Neural progenitor cell (in vitro differentiated cells): ENCODE data around the gene SMCP.

ENCODE experiments used
- EZH2 ChIP-seq: fragments of 200-600 bp; sonication (generic); IDR thresholded peaks from 2 replicates; pipeline ENCODE4 v1.6.1; 2017; ENCODE audit warnings: antibody characterized with exemption, mild to moderate bottlenecking, moderate library complexity
- TF ChIP-seq, protein P1 (sequence below): fragments of 200-600 bp; sonication (generic); IDR thresholded peaks from 2 replicates; pipeline ENCODE4 v1.5.1; 2017; ENCODE audit warnings: antibody characterized with exemption, mild to moderate bottlenecking

GRCh38 chr1:152871731-152872126 lies 6.4 kb upstream of the SMCP start:
- TF ChIP-seq, protein P1, sequence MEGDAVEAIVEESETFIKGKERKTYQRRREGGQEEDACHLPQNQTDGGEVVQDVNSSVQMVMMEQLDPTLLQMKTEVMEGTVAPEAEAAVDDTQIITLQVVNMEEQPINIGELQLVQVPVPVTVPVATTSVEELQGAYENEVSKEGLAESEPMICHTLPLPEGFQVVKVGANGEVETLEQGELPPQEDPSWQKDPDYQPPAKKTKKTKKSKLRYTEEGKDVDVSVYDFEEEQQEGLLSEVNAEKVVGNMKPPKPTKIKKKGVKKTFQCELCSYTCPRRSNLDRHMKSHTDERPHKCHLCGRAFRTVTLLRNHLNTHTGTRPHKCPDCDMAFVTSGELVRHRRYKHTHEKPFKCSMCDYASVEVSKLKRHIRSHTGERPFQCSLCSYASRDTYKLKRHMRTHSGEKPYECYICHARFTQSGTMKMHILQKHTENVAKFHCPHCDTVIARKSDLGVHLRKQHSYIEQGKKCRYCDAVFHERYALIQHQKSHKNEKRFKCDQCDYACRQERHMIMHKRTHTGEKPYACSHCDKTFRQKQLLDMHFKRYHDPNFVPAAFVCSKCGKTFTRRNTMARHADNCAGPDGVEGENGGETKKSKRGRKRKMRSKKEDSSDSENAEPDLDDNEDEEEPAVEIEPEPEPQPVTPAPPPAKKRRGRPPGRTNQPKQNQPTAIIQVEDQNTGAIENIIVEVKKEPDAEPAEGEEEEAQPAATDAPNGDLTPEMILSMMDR: no peak
- TF ChIP-seq EZH2: no peak
